Fibroblast of gingiva (primary cell): ENCODE results near the gene CAPN9.

Experiments
- DNase-seq: peaks from one replicate; pipeline ENCODE4 v3.0.0-alpha.2; 2011; ENCODE audit warnings: low read depth

CAPN9 gene

DNA sequence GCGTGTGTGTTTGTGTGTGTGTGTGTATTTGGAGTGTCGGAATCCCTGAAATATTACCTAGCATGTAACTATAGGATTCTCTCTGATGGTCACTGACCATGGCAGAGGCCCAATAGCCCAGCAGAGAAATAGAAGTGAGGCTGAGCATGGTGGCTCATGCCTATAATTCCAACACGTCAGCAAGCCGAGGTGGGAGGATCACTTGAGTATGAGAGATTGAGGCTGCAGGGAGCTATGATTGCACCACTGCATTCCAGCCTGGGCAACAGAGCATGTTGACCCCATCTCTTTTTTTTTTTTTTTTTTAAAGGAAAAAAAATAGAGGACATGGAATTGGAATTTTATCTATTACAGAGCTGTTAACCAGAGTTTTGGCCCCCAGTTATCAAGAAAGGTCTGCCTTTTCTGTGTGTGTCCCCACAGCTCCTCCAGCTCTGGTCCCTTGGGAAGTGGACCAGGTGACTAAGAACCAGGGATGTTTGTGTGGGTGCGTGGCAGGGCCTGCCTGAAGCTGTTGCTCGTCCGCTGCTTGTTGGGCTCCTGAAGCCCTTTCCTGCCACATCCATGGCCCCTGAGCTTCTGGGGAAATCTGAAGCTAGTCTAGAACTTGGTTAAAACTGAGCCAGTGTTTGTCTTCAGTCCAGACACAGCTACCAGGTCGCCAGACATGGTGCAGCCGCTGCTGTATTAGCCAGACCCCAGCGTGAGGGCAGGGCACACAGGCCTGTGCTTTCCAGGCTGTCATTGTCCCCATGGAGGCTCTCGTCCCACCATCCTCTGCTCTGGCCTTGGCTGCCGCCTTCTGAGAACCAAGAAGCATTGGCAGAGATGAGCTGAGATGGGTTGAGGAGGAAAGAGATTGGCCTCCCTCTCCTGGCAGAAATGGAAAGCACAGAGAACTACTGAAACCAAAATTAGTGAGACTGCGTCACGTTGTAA lies 25.5 kb downstream of the CAPN9 start:
- peak; percentile 65 for DNase-seq

- DNase-seq: no peak
These were observed 26.3 kb downstream of the CAPN9 start for GRCh38 chr1:230773396-230774033.

DNA sequence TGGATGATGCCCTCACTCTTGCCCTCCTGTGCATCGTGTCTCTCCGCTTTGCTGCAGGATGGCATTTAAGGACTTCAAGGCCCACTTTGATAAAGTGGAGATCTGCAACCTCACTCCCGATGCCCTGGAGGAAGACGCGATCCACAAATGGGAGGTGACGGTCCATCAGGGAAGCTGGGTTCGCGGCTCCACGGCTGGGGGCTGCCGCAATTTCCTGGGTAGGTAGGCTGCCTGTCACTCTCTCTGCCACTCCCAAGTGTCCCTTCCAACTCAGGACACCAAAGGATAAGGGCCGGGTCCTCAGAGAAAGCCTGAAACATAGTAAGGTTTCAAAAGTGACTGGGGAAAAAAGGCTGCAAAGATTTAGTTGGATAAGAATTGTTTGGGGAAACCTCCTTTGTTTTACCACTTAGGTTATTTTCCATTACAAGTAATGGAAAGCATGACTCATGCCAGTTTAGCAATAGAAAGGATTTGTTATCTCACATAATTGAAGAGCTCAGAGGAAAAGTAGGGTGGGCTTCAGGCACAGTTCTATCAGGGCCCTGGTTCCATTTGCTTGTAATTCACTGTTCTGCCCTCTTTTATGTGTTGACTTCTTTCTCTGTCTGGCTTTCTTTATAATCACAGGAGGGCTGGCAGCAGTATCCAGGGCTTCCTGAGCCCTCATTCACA lies 31.9 kb downstream of the CAPN9 start:
- peak; percentile 30 for DNase-seq

- DNase-seq: no peak
These were observed 33.9 kb downstream of the CAPN9 start for GRCh38 chr1:230781131-230781530.

DNA sequence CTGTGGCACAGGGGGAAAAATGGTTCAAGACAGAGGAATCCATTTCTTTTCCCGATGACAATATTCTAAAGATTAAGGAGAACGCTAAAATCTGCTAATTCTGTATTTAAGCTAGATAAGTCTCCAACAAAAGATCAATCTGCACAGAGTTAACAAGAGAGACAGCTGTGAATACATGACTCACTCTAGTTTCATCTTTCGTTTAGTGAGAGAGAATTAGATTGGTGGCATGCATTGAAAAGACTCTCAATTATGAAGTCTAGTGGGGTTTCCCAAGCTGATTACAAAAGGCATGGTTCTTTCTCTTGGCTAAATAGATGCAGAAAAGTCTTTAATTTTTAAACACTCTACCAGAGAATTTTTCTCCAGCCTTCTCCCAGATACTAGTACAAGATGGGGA lies 34.4 kb downstream of the CAPN9 start:
- no peak for DNase-seq

GRCh38 chr1:230784163-230784562 lies 37.0 kb downstream of the CAPN9 start:
- no peak for DNase-seq

- no peak for DNase-seq
These were observed 38.6 kb downstream of the CAPN9 start for GRCh38 chr1:230785636-230786384.

- DNase-seq: no peak
These were observed 39.2 kb downstream of the CAPN9 start for GRCh38 chr1:230786385-230786753.

- DNase-seq: no peak
These were observed 40.3 kb downstream of the CAPN9 start for GRCh38 chr1:230787471-230787870.

DNA sequence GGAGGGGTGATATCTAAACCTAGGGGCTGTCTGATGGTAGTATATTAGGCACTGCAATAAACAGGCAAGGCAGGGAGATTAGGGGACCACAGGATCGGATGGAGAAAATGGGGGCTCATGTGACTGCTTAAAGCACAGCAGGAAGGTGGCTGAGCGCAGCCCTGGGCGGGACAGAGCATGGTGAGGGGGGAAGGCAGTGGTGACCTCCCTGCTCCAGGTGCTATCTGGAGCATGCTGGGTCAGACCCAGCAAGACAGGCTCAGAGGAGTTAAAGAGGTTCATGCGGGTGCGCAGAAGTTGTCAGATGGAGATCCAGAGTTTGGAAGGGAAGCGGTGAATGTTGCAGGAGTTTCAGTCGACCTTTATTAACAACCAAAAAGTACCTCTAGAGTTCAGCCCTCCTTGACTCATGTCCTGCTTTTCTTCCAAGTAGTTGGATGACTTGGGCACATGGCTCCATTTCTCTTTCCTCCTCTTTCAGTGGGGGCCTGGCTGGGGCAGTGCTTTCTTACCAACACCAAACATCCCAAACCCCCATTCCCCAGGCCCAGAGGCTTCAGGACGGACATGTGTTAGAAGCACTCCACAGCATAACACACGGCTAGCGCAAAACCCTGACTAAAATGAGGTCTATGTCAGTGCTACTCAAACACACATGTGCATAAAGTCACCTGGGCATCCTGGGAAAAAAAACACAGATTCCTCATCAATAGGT lies 41.5 kb downstream of the CAPN9 start:
- no peak for DNase-seq

GRCh38 chr1:230790026-230790425 lies 42.8 kb downstream of the CAPN9 start:
- no peak for DNase-seq

DNA sequence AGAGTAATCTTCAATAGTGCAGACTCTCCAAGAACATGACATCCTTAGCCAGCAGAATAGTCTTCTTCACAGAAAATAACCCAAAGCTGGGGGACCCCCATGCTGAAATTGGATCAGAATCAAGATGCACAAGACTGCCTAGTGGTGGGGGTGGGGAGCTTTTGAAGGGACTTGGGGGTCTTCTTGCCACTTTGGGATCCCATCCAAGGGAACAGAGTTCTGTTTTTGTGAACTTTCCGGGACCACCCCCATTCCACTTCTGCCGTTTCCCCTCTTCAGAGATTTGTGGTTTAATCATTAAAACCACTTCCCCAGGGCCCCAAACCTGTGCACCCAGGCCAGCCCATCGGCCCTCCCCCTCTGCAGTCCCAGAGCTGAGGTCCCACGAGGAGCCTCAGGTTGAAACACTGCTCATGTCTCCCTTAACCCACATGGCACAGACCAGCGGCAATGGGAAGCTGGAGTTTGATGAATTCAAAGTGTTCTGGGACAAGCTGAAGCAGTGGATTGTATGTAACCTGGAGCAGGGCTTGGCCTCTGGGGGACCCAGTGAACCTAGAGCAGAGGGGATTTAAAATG lies 44.9 kb downstream of the CAPN9 start:
- no peak for DNase-seq

DNA sequence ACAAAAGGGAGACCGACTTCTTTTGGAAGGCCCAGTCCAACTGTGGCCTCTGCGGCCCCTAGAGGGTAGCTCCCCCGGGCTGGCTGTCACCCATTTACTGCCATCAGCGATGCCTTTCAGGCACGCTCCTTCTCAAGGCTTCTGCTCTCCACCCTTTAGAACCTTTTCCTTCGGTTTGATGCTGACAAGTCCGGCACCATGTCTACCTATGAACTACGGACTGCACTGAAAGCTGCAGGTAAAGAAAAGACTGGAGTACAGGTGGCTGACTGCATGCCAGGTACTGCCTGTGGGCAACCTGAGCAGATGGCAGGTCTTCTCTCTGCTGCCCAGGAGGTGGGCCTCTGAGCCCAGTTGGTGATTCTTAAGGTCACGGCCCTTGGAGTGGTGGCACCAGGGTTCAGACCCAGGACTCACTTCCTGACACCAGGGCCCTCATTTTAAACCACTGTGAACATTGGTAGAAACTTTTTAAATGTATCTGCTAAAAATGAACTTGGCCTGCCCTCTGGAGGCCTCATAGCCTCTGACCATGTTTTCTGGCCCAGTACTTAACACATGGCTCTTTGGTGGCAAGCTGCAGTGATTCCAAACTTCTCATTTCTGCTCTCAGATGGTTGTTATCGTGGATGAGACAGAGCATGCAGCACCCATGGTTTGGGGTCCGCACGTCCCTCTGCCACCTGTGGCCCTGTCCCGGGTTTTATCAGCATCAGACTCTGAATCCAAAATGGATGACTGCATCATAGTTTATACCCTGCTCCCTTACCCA lies 45.7 kb downstream of the CAPN9 start:
- no peak for DNase-seq

DNA sequence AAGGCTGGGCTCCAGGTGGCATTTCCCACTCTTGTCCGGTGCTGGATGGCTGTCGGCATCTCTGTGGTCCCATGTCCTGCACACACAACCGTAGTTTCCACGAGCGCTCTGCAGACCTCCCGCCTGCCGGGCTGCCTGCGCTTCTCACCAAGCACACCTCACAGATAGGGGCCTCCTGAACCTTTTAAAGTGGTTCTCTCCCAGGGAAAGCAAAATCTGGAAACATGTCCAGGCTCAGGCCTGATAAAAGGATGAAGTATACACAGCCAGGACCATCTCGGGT lies 46.2 kb downstream of the CAPN9 start:
- no peak for DNase-seq

- peak; percentile 66 for DNase-seq
These were observed 47.2 kb downstream of the CAPN9 start for GRCh38 chr1:230794431-230794830.

DNA sequence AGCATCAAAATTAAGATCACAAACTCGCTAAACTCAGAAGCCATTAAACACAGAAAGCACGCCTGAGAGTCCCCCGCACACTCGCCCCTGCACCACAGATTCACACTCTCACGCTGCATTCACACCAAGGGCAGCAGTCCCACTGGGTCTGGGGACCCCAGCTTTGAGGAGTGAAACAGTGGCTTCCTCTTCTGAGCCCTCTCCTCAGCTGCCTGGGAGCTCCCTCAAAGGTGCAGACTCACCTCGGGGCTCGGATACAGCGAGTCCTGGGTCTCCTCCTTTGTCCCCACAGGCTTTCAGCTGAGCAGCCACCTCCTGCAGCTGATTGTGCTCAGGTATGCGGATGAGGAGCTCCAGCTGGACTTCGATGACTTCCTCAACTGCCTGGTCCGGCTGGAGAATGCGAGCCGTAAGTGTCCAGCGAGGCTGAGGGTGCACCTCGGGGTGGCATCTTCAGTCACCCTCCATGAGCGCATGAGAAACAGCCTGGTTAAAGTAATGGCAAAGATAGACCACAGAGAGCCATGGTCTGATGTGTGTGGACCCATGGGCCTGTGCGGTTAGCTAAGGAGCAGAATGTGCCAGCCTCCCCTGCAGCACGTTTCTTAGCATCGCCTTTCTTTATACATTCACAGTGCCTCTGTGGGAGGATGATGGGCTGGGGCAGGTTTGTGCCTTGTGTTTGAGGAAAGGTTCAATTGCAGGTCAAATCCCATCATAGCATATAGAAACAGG lies 47.9 kb downstream of the CAPN9 start:
- no peak for DNase-seq

DNA sequence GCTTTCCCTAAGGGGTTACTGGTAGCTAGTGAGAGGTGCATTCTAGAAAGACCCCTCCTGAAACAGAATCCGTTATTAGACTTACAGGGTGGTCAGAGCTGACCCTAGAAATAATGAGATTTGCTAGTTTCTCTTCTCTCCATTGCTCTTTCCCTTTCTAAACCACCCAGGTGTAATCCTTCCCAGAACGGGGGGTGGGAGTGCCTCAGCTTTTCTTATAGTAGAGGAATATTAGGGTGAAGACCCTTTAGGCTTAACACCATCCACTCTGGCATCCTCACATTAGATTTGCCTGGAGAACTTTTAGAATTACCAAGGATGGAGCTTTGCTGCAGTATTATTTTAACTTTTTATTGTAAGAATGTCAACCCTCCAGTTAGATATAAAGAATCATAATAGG lies 49.4 kb downstream of the CAPN9 start:
- no peak for DNase-seq

GRCh38 chr1:230797376-230797920 lies 50.3 kb downstream of the CAPN9 start:
- no peak for DNase-seq

GRCh38 chr1:230797942-230798365 lies 50.8 kb downstream of the CAPN9 start:
- DNase-seq: peak; percentile 70

GRCh38 chr1:230798491-230798890 lies 51.3 kb downstream of the CAPN9 start:
- DNase-seq: no peak
